Activated T-cell treated with anti-CD3 and anti-CD28 coated beads for 1 hour (primary cell): ENCODE results near the gene C7.
"Not testable (repeated sequence)": the region's sequence is repeated elsewhere in the genome, so short reads cannot be mapped to it uniquely, and the experiment has no call there.

ENCODE experiments used
- DNase-seq: peaks from one replicate; pipeline ENCODE4 v3.0.0-alpha.2; 2020; ENCODE audit warnings: low read depth

C7 gene

DNA sequence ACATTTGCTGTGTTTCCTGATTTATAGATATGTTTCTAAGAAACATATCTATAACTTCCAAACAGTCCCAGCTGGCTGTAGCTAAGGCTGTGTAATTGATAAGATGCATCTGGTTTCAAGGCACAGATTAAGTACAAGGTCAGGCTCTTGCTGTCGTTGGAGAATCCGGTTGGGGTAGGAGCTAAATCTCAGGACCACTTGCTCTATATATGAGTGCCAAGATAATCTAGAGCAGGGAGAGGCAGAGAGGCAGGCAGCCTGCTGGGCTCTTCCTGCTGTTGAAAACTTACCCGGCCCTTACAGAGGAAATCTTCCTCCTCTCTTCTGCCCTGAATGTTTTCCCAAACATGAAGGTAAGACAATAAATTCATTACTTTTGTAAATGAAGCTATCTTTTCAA is at the start of gene C7:
Gene C7, plus strand, starts transcription at position 234 of the 400 bp plus-strand sequence. Its CDS starts 114 bp downstream, at position 348.
- DNase-seq, result no peak

DNA sequence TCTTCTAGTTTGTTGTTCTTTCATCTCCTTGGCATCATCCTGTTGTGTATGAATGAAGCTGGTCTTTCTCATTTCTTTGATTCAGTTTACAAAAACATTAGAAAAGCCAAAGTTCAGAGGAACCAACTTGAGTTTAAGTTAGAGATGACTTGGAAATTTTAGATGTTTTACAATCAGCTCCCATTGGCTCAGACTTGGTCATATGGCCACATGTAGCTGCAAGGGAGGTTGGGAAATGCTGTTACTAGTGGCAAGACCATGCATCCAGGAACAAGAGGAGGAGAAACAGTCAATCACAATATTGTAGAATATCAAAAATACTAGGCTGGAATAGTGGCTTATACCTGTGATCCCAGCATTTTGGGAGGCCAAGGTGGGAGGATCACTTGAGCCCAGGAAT is 48.6 kb upstream of the C7 start:
- no peak for DNase-seq

DNA sequence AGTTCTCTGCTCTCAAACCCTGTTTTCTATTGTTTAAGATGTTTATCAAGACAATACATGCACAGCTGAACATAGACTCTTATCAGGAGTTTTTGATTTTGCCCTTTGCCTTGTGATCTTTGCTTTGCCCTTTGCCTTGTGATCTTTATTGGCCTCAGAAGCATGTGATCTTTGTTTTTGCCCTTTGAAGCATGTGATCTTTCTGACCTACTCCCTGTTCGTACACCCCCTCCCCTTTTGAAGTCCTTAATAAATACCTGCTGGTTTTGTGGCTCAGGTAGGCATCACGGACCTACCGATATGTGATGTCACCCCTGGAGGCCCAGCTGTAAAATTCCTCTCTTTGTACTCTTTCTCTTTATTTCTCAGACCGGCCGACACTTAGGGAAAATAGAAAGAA is 44.3 kb upstream of the C7 start:
- DNase-seq, result not testable (repeated sequence)

DNA sequence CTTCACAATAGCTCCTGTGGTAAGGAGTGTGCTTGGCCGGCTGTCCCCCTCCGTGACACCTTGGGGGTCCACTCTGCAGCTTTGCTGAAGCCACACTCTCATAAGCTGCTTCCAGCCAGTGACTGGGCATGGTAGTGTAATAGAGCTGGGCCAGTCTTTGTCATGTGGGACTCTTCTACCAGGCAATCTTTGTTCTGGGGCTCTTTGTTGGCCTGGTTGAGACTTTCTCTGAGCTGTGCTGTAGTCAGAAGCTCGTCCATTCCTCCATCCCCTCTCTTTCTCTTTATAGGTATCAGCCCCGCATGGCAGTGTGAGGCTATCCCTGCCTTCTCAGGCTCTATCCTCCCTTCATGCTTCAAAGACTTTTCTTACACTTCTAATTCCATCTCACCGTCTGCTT is 42.5 kb upstream of the C7 start:
- no peak for DNase-seq

DNA sequence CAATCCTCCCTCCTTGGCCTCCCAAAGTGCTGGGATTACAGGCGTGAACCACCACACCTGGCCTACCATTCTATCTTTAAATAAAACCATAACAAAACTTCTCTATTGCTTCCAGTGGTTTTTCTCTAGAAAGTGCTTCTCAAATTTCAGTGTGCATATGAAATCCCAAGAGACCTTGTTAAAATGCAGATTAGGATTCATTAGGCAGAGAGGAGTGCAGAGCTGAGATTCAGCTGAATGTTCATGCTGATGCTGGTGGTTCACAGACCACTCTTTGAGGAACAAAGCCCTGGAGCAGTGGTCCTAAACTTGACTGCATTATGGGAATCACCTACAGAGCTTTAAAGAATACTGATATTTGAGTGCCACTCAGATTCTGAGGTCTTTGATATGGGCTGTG is 39.9 kb upstream of the C7 start:
- no peak for DNase-seq

DNA sequence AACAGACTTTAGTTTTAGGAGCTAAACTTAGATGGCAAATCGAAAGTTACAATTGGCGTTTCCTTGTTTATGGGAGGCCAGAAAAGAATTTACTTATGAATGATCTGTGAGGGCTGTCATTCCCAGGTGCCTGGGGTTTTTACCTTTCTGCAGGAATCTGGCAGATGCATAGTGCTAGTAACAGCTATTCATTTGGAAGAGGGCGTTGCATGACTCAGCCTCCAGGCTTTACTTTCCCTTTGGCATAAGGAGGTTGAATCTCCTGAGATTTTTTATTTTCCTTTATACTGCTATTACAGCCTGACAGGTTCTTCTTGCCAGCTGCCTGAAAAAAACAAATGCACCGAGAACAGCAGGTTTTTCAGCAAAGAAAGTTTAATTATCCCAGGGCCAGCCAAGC is 38.1 kb upstream of the C7 start:
- DNase-seq, result no peak

DNA sequence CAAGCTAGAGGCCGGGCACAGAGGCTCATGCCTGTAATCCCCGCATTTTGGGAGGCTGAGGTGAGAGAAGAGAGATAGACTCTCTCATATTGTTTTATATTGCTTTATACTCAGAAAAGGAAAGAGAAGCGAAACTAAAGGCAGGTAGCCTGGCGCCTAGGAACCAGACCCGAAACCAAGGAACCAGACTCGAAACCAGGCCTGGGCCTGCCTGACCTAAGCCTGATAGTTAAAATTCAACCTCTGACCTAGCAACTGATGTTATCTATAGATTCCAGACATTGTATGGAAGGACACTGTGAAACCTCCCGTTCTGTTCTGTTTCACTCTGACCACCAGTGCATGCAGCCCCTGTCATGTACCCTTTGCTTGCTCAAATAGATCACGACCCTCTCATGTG is 37.0 kb upstream of the C7 start:
- not testable (repeated sequence) for DNase-seq

DNA sequence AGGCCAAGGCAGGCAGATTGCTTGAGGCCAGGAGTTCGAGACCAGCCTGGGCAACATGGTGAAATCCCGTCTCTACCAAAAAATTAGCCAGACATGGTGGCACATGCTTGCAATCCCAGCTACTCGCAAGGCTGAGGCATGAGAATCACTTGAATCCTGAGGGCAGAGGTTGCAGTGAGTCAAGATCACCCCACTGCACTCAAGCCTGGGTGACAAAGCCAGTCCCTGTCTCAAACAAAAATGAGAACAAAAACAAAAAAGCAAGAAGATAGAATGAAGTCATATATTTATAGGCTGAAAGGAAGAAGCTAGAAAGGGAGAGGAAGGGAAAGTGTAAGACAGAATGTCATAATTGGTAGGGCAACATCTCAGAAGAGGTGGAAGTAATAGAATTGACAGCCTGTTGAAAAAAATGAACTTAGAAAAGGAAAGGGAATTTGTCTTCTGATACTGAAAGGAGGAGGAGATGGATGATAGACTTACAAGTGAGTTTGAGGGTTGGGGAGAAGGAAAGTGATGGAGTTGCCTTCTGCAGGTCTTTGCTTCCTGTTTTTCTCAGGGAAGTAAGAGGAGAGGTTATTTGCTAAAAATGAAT is 35.9 kb upstream of the C7 start:
- no peak for DNase-seq

DNA sequence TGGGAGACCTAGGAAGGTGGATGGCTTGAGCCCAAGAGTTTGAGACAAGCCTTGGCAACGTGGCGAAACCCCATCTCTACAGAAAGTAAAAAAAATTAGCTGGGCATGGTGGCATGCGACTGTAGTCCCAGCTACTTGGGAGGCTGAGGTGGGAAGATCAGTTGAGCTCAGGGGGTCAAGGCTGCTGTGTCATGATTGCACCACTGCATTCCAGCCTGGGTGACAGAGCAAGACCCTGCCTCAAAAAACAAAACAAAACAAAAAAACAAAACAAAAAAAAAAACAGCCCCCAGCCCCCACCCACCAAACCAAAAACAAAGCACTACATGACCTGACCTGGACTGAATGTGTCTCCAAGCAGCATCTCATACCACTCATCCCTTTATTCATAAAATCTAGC is 33.3 kb upstream of the C7 start:
- no peak for DNase-seq

DNA sequence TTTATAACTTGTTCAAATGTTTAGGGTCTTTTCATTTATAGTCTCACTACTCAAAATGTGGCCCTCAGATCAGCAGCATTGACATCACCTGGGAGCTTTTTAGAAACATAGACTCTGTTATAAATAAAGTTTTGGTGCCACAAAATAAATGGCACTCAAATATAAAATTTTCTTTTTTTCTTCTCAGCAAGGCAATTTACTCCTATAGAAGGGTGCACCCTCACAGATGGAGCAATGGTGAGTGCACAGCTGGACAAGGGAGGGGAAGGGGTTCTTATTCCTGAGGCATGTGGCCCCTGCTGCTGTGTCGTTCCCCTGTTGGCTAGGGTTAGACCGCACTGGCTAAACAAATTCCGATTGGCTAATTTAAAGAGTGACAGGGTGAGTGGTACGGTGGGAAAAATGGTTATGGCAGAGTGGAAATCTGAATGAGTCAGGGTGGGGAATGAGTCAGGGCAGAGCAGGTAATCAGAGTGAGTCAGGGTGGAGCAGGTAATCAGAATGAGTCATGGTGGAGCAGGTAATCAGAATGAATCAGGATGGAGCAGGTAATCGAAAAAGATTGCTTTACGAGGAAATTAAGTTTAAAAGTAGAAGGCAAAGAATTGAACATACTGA is 31.8 kb upstream of the C7 start:
- no peak for DNase-seq

DNA sequence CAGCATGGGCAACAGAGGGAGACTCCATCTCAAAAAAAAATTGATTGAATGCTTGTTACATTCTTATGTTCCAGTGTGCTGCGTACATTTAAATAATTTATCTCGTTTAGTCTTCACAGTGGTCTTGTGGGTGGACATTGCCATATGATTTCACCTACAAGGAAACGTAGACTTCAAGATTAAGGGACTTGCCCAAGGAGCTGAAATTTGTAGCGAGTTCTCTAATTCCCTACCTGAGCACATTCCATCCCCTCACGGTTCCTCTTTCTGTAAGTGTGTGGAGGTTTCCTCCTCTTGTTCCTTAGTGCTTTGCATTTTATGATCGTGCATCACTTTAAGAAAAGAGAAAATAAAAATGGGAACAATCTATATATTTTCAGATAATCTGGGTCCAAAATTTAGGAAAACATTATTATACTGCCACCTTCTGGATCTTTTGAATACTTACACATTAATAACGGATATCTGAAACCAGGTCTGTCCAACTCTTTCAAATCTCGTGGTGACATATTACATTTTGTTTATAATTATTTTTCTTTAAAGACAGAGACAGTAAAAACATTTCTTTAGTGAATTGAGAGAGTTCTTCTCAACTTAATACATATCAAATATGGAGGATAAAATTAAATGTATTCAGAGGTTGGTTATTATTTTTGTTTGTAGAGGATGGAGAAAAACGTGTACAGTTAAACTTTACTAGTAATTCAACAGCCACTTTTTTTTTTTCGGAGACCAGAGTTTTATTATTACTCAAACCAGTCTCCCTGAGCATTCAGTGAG is 29.9 kb upstream of the C7 start:
- DNase-seq, result no peak

DNA sequence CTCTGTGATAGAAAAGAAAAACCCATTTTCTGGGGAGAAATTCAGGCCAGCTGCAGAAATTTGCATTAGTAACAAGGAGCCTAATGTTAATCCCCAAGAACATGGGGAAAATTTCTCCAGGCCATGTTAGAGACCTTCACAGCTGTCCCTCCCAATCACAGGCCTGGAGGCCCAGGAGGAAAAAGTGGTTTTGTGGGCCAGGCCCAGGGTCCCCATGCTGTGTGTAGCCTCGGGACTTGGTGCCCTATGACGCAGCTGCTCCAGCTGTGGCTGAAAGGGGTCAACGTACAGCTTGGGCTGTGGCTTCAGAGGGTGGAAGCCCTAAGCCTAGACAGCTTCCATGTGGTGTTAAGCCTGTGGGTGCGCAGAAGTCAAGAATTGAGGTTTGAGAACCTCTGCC is 27.0 kb upstream of the C7 start:
- DNase-seq, result no peak

DNA sequence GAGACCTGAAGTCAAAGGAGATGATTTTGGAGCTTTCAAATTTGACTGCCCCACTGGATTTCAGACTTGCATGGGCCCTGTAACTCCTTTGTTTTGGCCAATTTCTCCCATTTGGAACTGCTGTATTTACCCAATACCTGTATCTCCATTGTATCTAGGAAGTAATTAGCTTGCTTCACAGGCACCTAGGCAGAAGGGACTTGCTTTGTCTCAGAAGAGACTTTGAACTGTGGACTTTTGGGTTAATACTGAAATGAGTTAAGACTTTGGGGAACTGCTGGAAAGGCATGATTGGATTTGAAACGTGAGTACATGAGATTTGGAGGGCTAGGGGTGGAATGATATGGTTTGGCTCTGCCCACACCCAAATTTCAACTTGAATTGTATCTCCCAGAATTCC is 26.2 kb upstream of the C7 start:
- DNase-seq, result not testable (repeated sequence)

DNA sequence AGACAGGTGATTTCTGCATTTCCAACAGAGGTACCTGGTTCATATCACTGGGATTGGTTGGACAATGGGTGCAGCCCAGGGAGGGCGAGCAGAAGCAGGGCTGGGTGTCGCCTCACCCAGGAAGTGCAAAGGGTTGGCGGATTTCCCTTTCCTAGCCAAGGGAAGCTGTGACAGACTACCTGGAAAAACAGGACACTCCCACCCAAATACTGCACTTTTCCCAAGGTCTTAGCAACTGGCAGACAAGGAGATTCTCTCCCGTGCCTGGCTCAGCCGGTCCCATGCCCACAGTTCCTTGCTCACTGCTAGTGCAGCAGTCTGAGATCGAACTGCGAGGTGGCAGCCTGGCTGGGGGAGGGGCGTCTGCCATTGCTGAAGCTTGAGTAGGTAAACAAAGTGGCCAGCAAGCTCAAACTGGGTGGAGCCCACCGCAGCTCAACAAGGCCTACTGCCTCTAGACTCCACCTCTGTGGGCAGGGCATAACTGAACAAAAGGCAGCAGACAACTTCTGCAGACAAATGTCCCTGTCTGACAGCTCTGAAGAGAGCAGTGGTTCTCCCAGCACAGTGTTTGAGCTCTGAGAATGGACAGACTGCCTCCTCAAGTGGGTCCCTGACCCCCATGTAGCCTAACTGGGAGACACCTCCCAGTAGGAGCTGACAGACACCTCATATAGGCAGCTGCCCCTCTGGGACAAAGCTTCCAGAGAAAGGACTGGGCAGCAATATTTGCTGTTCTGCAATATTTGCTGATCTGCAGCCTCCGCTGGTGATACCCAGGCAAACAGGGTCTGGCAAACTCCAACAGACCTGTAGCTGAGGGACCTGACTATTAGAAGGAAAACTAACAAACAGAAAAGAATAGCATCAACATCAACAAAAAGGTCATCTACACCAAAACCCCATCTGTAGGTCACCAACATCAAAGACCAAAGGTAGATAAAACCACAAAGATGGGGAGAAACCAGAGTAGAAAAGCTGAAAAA is 13.6 kb upstream of the C7 start:
- DNase-seq, result not testable (repeated sequence)

DNA sequence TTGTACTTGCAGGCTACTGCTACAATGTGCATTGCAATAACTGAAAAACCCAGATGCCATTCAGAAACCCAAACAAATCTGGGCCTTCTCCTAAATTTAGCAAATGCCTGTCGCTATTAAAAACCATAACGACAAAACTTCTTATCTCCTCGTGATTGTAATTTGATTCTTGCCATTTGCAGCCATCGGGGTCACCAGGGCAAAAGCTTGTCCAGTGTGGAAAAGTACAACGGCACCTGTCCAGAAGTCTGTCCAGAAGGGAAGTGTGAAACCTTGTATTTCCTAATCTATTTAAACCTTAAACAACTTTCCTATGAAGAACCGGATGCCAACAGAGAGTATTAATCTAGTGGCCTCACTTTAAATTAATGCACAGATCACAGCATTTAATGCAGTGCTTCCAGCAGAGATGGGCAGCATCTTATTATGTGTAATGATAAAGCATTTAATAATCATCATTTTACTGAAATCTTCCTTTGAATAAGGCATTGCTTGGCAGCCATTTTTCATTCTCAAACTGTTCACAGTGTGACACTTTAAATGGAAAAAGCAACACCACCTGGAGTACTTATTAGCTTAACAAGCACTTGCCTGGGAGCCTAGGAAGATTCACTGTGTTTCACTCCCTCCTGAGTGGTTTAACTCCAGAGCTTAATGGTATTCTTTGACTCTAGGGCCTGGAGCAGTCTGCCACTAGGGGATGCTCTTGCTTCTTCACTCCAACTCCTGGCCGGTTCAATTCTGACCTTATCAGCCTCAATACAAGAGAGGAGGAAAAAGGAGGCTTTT is 4.9 kb upstream of the C7 start:
- DNase-seq, result no peak

DNA sequence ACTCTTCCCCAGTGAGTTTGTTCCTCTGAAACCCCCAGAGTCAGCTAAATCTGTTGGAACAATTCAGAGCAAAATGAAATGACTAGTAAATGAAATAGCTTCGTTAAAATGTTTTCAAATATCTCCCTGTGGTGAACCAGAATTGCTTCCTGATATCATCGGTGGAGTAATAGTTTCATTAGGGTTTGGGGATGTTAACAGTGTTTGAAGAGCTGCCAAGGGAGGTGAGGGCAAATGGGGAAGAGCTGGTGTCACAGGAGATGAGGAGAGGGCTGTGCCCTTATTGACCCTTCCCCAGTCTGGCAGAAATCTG is 4.3 kb upstream of the C7 start:
- DNase-seq, result no peak

DNA sequence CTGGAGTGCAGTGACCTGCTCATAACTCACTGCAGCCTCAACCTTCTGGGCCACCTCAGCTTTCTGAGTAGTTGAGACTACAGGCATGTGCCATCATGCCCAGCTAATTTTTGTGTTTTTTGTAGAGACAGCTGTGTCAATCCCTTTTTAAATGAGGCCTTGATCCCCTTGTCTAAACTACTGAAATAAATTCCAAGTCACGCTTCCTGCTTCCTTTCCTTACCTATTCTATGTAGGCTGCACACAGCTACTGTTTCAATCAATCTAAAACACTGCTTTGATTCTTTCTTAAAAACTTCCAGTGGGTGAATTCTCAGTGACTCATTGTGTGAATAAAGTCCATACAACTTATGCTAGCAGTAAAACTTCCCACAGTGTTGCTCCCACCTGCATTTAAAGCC is 2.9 kb upstream of the C7 start:
- no peak for DNase-seq

DNA sequence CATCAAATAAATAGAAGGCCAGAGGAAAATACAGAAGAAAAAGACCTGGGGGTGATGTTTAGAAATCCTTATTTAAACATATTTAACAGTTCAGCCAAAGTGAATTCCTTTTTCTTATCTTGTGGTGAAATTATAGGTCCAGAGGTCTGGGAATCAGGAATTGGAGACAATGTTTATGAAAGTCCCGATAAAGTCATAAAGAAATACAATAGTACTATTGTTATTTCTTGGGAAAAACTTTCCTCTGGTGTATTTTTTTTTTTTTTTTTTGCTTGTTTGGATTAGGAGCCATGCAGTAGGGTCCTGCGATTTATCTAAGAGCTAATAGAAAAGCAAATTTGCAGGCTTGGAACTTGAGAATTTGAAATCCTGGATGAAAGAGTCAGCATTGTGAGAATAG is 426 bp downstream of the C7 start:
- no peak for DNase-seq

DNA sequence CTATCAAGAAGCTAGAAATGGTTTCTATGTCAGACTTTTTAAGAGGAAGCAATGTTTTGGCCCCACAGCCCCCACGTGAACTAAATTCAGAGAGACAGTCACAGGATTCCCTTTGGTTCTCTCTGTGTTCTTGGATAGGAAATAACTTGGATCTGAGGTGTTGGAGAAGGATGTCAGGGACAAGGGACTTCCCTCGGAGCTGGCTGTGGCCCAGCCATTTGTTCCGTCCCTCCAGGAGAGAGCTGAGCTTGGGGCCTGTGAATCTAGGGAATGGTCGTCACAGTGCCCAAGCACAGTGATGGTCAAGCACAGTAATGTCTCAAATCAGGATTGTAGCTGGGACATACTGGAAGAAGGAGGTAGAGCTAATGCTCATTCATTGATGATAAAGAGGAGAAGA is 2.0 kb downstream of the C7 start:
- DNase-seq, result no peak

DNA sequence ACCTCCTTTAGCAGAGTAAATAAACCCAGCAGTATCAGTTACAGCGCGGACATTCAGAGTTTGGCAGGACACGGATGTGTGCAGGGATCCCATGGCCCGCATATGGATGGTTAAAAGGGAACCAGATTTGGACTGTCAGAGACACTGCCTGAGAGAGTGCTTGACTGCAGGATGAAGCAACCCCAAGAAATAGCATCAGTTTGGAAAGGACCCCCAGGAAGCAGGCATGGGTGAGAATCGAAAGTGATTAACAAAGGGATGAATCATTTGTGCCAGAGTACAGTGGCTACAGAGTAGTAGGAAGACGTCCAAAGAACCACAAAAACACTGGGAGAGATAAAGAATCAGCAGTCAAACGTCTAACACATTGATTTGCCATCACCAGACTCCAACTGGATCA is 5.5 kb downstream of the C7 start:
- no peak for DNase-seq

DNA sequence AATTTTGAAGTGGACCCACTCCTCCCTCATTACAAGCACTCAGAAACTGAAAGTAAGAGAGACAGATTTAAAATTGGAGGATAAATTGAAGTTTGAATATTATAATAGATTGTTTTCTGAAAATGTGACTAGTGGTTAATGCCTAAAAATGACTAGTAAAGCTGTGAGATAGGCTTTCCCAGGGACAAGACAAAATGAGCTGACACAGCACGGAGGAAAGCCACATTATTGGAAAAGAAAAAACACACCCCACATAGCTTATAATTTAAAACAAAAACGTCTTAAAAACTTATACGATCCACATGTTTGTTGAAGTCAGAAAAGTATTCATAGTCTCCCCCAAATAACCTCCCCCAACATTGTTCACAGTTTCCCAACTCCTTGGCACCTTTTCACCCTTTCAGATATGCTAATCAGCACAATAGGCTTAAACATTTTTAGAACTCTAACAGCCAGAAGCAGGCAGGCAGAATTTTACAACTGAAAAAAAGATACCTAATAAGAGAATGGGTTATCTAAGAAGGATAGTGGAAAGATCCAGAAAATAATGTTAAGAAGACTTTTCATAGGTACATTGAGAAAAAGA is 6.1 kb downstream of the C7 start:
- DNase-seq, result no peak
